Vagina (tissue), 2 donors: ENCODE data around the gene WNT5B.

Experiments used
- POLR2A ChIP-seq, 2 donors: fragments of 450-650 bp; IDR thresholded peaks; one replicate each; pipeline ENCODE4 v1.6.1; 2017; ENCODE audit warnings: antibody characterized with exemption in 2 of 2, mild to moderate bottlenecking in 2 of 2, moderate library complexity in 2 of 2
- POLR2AphosphoS5 ChIP-seq, 2 donors: sonication (generic); formaldehyde crosslinking; IDR thresholded peaks; one replicate each; pipeline ENCODE4 v1.9.0; 2017; ENCODE audit warnings: antibody characterized with exemption in 2 of 2, mild to moderate bottlenecking in 2 of 2, low read depth in 1 of 2; ENCODE audit not compliant: insufficient read depth in 1 of 2
- TF ChIP-seq, protein P1 (sequence below), 3 experiments: fragments of 450-650 bp in 2 of 3; fragments of 200-600 bp in 1 of 3; sonication (generic) in 1 of 3; IDR thresholded peaks; one replicate each; pipeline ENCODE4 v1.5.1; 2017 to 2019; ENCODE audit warnings: antibody characterized with exemption in 3 of 3, mild to moderate bottlenecking in 2 of 3, moderate library complexity in 2 of 3

DNA sequence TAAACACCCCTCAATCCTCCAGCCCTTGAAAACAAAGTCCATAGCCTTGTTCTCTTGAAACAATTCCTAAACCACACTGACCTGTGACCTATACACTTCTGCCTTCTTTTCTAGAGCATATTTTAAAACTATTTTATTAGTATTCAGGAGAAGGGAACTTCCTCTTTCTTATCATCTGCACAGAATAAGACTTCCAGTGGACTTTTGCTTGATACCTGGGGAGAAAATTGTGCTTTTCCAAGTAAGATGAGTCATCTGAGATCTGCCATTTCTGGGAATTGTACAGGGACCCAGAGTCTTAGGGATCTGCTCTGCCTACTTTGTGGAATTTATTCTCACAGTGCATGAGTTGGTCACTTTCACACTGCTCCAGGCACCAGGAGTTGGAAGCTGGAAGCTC, 10.5 kb upstream of the WNT5B start:
- TF ChIP-seq, protein P1, sequence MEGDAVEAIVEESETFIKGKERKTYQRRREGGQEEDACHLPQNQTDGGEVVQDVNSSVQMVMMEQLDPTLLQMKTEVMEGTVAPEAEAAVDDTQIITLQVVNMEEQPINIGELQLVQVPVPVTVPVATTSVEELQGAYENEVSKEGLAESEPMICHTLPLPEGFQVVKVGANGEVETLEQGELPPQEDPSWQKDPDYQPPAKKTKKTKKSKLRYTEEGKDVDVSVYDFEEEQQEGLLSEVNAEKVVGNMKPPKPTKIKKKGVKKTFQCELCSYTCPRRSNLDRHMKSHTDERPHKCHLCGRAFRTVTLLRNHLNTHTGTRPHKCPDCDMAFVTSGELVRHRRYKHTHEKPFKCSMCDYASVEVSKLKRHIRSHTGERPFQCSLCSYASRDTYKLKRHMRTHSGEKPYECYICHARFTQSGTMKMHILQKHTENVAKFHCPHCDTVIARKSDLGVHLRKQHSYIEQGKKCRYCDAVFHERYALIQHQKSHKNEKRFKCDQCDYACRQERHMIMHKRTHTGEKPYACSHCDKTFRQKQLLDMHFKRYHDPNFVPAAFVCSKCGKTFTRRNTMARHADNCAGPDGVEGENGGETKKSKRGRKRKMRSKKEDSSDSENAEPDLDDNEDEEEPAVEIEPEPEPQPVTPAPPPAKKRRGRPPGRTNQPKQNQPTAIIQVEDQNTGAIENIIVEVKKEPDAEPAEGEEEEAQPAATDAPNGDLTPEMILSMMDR (IDR thresholded peaks at IDR 0.05): no peak
- TF ChIP-seq POLR2A (IDR thresholded peaks at IDR 0.05) (no peak), POLR2AphosphoS5 (IDR thresholded peaks at IDR 0.05; ENCODE audit: insufficient read depth in 1 of 2, low read depth in 1 of 2) (no peak)
